ENCODE data around the gene TNFSF10. TPM values are rescaled to one million over a fixed set of nuclear protein-coding genes. Genes with fewer than 3 reads are reported as not detected.

Gene TNFSF10
- total RNA-seq, 1 donor from 2014 or later: not detected

DNA sequence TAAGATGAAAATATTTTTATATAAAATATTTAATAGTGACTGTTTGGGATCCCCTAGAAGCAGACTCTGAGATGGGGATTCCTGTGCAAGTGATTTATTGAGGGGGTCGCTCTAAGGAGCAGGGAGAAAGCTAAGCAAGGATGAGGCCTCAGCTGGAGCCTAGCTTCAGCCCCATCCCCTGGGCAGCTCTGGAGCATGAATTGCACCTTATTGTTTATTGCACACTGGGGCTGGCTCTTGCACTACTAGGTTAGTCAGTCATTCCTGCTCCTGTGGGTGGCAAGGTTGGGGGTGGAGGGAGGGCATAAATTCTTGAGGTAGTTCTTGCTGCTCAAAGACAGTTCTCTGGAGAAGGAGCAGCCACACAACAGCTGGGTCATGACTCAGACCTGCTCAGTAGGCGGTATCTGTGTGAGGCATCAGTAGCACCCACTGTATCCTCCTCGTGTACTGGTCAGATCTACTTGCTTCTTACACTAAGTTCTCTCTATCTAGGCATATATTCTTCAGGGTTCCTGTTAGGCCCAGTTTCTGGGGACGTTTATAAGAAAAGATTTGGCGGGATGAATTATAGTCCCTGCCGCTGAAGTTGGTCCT, 27.2 kb upstream of the TNFSF10 start:
- no peaks in the 10 kb centered on the region for H3K4me1 Mint-ChIP-seq (ENCODE audit: low read depth, unreplicated experiment)
- no peak overlapping the region for H3K27ac Mint-ChIP-seq (ENCODE audit: unreplicated experiment)
- H3K9me3 Mint-ChIP-seq (ENCODE audit: unreplicated experiment): no peaks in the 10 kb centered on the region
- no peaks in the 10 kb centered on the region for H3K36me3 Mint-ChIP-seq (ENCODE audit: unreplicated experiment)
- H3K4me3 Mint-ChIP-seq (ENCODE audit: unreplicated experiment): no peak overlapping the region
- peaks cover 2% of the 10 kb centered on the region for H3K27me3 Mint-ChIP-seq (ENCODE audit: unreplicated experiment)
- no peak for DNase-seq
- TF ChIP-seq, protein P1, sequence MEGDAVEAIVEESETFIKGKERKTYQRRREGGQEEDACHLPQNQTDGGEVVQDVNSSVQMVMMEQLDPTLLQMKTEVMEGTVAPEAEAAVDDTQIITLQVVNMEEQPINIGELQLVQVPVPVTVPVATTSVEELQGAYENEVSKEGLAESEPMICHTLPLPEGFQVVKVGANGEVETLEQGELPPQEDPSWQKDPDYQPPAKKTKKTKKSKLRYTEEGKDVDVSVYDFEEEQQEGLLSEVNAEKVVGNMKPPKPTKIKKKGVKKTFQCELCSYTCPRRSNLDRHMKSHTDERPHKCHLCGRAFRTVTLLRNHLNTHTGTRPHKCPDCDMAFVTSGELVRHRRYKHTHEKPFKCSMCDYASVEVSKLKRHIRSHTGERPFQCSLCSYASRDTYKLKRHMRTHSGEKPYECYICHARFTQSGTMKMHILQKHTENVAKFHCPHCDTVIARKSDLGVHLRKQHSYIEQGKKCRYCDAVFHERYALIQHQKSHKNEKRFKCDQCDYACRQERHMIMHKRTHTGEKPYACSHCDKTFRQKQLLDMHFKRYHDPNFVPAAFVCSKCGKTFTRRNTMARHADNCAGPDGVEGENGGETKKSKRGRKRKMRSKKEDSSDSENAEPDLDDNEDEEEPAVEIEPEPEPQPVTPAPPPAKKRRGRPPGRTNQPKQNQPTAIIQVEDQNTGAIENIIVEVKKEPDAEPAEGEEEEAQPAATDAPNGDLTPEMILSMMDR (IDR thresholded peaks at IDR 0.05; ENCODE audit: partially characterized antibody, unreplicated experiment): no peak

DNA sequence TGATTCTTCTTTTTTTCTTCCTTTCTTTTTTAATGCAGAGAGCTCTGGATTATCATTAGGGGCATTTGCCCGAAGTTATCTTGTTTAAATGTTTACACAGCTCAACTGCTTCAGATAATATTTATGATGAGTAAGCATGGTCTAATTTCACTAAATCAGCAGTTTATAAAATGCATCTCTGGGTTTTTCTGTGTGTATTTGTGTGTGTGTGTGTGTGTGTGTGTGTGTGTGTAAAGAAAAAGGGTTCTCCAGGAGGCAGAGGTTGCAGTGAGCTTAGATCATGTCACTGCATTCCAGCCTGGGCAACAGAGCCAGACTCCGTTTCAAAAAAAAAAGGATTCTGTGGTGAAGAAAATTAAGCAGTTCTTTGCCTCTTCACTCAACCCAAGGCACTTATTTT, 25.9 kb upstream of the TNFSF10 start:
- DNase-seq: no peak
- H3K4me1 Mint-ChIP-seq (ENCODE audit: low read depth, unreplicated experiment): no peaks in the 10 kb centered on the region
- peaks cover 2% of the 10 kb centered on the region for H3K27me3 Mint-ChIP-seq (ENCODE audit: unreplicated experiment)
- no peak overlapping the region for H3K27ac Mint-ChIP-seq (ENCODE audit: unreplicated experiment)
- TF ChIP-seq, protein P1 (IDR thresholded peaks at IDR 0.05; ENCODE audit: partially characterized antibody, unreplicated experiment): no peak
- no peaks in the 10 kb centered on the region for H3K36me3 Mint-ChIP-seq (ENCODE audit: unreplicated experiment)
- H3K9me3 Mint-ChIP-seq (ENCODE audit: unreplicated experiment): no peaks in the 10 kb centered on the region
- H3K4me3 Mint-ChIP-seq (ENCODE audit: unreplicated experiment): no peak overlapping the region

DNA sequence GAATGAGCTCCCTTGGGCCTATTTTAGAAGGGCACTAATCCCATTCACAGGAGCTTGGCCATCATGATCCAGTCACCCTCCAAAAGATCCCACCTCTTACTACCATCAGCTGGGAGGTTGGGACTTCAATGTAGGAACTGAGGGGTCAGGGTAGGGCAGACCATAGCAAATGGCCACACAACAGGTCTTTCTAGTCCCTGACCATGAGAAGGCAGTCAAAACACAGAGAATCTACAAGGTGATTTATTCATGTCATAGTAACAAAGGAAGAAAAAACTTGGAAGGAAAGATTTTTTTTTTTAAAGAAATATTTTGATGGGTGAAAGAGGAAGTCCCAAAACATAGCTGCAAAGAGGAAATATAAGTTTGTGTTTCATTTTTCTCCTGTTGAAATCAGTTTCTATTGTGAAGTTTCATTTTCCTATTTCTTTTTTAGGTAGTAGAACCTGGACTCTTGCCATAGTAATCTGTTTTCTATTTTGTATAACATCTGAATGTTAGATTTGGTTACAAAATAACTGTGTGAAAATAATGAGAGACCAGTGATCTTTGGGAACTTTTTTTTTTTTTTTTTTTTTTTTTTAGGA, 23.5 kb upstream of the TNFSF10 start:
- Mint-ChIP-seq H3K27ac (ENCODE audit: unreplicated experiment) (no peak overlapping the region), H3K4me1 (ENCODE audit: low read depth, unreplicated experiment) (no peaks in the 10 kb centered on the region), H3K27me3 (ENCODE audit: unreplicated experiment) (peaks cover 2% of the 10 kb centered on the region), H3K36me3 (ENCODE audit: unreplicated experiment) (no peaks in the 10 kb centered on the region), H3K9me3 (ENCODE audit: unreplicated experiment) (no peaks in the 10 kb centered on the region), H3K4me3 (ENCODE audit: unreplicated experiment) (no peak overlapping the region)
- DNase-seq: no peak
- TF ChIP-seq, protein P1 (IDR thresholded peaks at IDR 0.05; ENCODE audit: partially characterized antibody, unreplicated experiment): no peak

DNA sequence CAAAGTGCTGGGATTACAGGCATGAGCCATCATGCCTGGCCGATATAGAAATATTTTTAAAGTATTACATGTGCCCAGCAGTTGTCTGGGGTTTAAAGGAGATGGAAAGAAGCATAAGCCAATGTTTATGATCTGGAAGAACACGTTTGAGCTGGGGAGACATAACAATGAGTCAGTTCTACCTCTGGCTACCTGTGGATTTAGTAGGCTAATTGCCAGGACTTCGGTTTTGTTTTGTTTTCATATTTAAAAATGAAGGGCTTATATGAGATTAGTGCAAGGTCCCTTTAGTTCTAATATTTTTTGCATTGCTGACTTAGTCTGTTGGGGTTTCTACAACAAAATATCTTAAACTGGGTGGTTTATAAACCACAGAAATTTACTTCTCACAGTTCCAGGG, 22.9 kb upstream of the TNFSF10 start:
- TF ChIP-seq, protein P1 (IDR thresholded peaks at IDR 0.05; ENCODE audit: partially characterized antibody, unreplicated experiment): no peak
- H3K9me3 Mint-ChIP-seq (ENCODE audit: unreplicated experiment): no peaks in the 10 kb centered on the region
- peaks cover 2% of the 10 kb centered on the region for H3K27me3 Mint-ChIP-seq (ENCODE audit: unreplicated experiment)
- H3K36me3 Mint-ChIP-seq (ENCODE audit: unreplicated experiment): no peaks in the 10 kb centered on the region
- H3K4me3 Mint-ChIP-seq (ENCODE audit: unreplicated experiment): no peak overlapping the region
- no peak for DNase-seq
- H3K4me1 Mint-ChIP-seq (ENCODE audit: low read depth, unreplicated experiment): no peaks in the 10 kb centered on the region
- no peak overlapping the region for H3K27ac Mint-ChIP-seq (ENCODE audit: unreplicated experiment)

DNA sequence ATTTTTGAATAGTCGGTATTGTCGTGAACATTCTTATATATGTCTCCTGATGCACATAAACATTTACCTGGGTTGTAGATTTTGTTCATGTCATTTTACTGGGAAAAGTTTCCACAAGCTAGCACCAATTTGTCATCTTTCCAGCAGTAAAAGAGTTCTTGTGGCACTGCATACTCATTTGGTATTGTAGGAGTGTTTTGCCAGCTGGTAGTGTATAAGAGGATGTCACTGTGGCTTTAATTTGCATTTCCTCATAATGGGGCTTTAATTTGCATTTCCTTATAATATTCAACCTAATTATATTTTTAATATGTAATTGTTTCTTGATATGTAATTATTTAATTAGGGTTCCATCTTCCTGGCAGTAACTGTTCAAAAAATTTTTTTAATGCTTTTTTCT, 21.2 kb upstream of the TNFSF10 start:
- no peak overlapping the region for H3K4me3 Mint-ChIP-seq (ENCODE audit: unreplicated experiment)
- H3K27ac Mint-ChIP-seq (ENCODE audit: unreplicated experiment): no peak overlapping the region
- H3K4me1 Mint-ChIP-seq (ENCODE audit: low read depth, unreplicated experiment): no peaks in the 10 kb centered on the region
- TF ChIP-seq, protein P1 (IDR thresholded peaks at IDR 0.05; ENCODE audit: partially characterized antibody, unreplicated experiment): no peak
- H3K9me3 Mint-ChIP-seq (ENCODE audit: unreplicated experiment): no peaks in the 10 kb centered on the region
- DNase-seq: no peak
- no peaks in the 10 kb centered on the region for H3K36me3 Mint-ChIP-seq (ENCODE audit: unreplicated experiment)
- peaks cover 2% of the 10 kb centered on the region for H3K27me3 Mint-ChIP-seq (ENCODE audit: unreplicated experiment)
